WI38 (cell line): Measurements from ENCODE around the gene PEX14.

Experiments used
- H3K4me3 ChIP-seq: 2 replicates; pipeline ENCODE4 v1.5.1; 2011; ENCODE audit warnings: low read depth, mild to moderate bottlenecking, control low read depth, low read length
- CTCF ChIP-seq: IDR thresholded peaks from 2 replicates; pipeline ENCODE4 v1.5.1; 2012; ENCODE audit warnings: low read depth, mild to moderate bottlenecking, control low read depth, low read length

Gene PEX14

GRCh38 chr1:10675813-10676212 is 201.1 kb downstream of the PEX14 start:
- H3K4me3 ChIP-seq, result no peak overlapping the region
- TF ChIP-seq CTCF, result no peak

GRCh38 chr1:10676963-10677362 is 202.2 kb downstream of the PEX14 start:
- no peak for TF ChIP-seq CTCF

GRCh38 chr1:10677491-10678391 is 203.0 kb downstream of the PEX14 start:
- TF ChIP-seq CTCF, result no peak
- H3K4me3 ChIP-seq, result no peak overlapping the region

More at GRCh38 chr1:10676963-10677362, 202.2 kb downstream of the PEX14 start:
- no peak overlapping the region for H3K4me3 ChIP-seq

GRCh38 chr1:10678402-10678801 is 203.7 kb downstream of the PEX14 start:
- H3K4me3 ChIP-seq, result no peak overlapping the region
- no peak for TF ChIP-seq CTCF

GRCh38 chr1:10678852-10679251 is 204.1 kb downstream of the PEX14 start:
- H3K4me3 ChIP-seq, result no peak overlapping the region
- TF ChIP-seq CTCF, result no peak

- no peak overlapping the region for H3K4me3 ChIP-seq
- TF ChIP-seq CTCF, result no peak
These were observed 204.9 kb downstream of the PEX14 start for GRCh38 chr1:10679496-10680220.
